Measurements from ENCODE around the gene GAK.

GAK gene

DNA sequence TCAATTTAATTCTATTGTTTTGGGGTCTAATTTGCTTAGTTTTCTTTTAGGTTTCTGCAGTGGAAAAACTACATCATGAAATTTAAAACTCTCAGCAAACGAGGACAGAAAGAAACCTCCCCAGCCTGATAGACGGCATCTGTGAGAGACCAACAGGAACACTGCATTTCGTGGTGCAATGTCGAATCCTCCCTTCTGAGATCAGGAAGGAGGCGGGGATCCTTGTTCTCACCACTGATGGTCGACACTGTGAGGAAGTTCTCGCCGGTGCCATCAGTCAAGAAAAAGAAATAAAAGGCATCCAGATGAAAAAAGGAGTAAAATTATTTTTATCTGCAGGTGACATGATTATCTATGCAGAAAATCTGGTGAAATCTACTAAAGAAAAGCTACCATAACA is 16.5 kb downstream of the GAK start:
- TF ChIP-seq, protein P1, sequence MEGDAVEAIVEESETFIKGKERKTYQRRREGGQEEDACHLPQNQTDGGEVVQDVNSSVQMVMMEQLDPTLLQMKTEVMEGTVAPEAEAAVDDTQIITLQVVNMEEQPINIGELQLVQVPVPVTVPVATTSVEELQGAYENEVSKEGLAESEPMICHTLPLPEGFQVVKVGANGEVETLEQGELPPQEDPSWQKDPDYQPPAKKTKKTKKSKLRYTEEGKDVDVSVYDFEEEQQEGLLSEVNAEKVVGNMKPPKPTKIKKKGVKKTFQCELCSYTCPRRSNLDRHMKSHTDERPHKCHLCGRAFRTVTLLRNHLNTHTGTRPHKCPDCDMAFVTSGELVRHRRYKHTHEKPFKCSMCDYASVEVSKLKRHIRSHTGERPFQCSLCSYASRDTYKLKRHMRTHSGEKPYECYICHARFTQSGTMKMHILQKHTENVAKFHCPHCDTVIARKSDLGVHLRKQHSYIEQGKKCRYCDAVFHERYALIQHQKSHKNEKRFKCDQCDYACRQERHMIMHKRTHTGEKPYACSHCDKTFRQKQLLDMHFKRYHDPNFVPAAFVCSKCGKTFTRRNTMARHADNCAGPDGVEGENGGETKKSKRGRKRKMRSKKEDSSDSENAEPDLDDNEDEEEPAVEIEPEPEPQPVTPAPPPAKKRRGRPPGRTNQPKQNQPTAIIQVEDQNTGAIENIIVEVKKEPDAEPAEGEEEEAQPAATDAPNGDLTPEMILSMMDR (IDR thresholded peaks at IDR 0.05; ENCODE audit: extremely low read depth, missing control alignments): no peak
- no peak for DNase-seq (ENCODE audit: low spot score)

DNA sequence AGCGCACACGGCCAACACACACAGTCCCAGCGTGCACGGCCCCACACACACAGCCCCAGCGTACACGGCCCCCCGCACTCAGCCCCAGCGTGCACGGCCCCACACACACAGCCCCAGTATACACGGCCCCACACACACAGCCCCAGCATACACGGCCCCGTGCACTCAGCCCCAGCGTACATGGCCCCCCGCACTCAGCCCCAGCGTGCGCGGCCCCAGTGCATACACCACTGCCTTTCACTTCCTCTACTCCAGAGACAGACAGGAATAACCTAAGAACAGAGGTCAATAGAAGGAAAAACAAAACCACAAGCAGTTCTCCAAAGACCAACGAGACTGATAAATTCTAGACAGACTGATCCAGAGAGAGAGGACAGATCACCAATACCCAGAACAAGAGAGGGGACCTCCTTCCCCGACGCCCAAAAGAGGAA is 17.1 kb downstream of the GAK start:
- TF ChIP-seq, protein P1 (IDR thresholded peaks at IDR 0.05; ENCODE audit: extremely low read depth, missing control alignments): no peak
- DNase-seq (ENCODE audit: low spot score): no peak

DNA sequence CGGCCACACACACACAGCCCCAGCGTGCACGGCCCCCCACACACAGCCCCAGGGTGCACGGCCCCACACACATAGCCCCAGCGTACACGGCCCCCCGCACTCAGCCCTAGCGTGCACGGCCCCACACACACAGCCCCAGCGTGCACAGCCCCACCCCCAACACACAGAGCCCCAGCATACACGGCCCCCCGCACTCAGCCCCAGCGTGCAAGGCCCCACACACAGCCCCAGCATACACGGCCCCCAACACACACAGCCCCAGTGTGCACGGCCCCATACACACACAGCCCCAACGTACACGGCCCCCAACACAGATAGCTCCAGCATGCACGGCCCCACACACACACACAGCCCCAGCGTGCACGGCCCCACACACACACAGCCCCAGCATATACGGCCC is 17.6 kb downstream of the GAK start:
- no peak for DNase-seq (ENCODE audit: low spot score)

DNA sequence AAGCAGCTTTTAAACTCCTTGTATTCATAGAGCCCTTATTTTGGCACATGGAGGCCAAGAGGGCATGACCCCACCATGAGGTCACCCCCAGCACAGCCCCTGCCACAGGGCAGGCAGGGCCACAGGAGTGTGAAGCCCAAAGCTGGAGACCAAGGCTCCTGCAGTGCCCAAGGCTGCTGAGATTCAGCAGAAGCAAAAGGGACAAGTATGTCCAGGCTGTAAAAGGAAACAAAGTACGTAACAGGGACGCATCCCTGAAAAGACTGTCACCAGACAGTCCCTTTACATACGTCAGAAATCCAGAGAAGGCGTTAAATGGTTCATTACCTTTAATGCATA is 18.9 kb downstream of the GAK start:
- TF ChIP-seq, protein P1 (IDR thresholded peaks at IDR 0.05; ENCODE audit: extremely low read depth, missing control alignments): no peak
- no peak for DNase-seq (ENCODE audit: low spot score)

More for the DNA sequence above, 17.6 kb downstream of the GAK start:
- TF ChIP-seq, protein P1 (IDR thresholded peaks at IDR 0.05; ENCODE audit: extremely low read depth, missing control alignments): no peak

DNA sequence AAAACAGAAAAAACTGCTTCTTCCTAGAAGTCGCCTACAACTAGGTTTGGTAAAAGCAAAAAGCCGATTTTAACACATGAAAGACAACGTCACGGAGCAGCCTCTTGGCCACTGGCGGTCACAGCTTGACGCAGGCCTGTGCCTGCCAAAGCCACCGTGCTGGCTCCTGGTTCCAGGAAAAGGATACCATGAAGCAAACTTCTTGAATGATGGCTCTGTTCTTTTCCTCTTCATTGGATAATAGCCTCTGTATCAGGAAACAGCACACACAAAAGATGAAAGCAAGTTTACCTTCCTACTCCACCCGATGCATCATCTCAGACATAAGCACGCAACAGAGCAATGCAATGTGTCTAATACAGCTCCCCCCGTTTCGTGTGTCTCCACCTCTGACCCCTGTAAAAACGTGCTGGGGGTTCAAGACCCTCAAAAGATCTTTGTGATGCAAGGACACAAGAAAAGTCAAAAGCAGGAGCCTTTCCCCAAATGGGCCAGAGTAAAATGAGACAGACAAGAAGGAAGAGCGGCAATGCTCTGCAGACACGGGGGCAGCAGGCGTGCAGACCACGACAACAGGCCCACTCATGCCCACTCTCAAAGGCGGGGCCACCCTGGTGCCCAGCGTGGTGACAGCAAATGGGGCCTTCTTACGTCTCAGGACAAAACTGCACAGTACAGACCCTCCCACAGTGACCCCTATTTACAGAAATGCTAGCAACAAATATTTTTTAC is 19.4 kb downstream of the GAK start:
- TF ChIP-seq, protein P1 (IDR thresholded peaks at IDR 0.05; ENCODE audit: extremely low read depth, missing control alignments): no peak
- no peak for DNase-seq (ENCODE audit: low spot score)

DNA sequence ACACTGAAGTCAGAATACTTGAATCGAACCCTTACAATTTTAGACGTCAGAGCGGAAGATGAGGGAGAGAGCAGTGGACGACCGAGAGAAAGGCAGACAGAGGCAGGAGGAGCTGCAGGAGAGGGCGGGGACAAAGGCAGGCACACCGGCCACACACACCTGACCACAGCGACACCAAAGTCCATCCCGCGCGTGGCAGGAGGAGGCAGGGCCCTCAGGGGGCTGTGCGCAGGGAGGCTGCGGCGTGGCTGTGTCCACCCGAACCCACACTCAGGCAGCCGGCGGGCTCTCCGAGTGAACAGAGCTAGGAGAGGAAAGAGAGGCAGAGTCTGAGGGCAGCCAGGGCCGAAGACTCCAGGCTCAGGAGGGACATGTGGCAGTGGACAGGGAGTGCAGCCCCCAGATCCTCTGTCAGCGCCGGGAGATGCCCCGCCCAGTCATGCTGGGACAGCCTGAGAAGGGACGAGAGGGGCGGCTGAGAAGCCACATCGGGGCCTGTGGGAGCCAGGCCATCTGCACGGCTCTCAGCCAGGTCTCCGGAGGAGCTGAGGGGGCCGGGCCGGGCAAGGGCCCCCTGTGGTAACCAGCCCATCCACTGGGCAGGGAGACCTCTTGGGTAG is 20.1 kb downstream of the GAK start:
- DNase-seq (ENCODE audit: low spot score): no peak
- TF ChIP-seq, protein P1 (IDR thresholded peaks at IDR 0.05; ENCODE audit: extremely low read depth, missing control alignments): no peak

DNA sequence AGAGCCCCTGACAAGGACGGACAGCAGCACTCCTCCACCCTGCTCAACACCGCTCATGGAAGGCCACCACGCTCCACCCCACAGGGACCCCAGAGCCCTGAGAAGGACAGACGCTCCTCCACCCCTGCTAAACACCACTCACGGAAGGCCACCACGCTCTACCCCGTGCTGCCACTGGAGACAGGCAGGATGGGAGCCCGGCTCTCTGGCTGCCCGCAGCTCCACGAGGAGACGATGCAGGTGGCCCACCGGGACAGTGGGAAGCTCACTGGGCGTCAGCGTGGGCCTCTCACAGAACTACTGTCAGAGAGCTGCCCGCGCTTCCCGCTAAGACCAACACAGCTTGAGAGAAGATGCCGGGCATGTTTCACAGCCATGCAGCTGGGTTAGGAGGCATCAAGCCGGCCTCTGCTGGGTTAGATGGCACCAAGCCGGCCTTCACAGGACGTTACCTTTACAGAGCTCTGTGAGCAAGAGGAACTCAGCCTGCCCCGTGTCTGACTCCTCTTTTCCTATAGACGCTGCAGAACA is 20.8 kb downstream of the GAK start:
- DNase-seq (ENCODE audit: low spot score): no peak
- TF ChIP-seq, protein P1 (IDR thresholded peaks at IDR 0.05; ENCODE audit: extremely low read depth, missing control alignments): no peak
